Stimulated activated memory B cell treated with anti-CD40 and anti-IgM and Interleukin-4, amounts not matched to agents 10 μg/mL and 1 μg/mL and 100 μg/mL, for 72 hours (primary cell): Measurements from ENCODE around the gene NPHP4.
"Not testable (repeated sequence)": the region's sequence is repeated elsewhere in the genome, so short reads cannot be mapped to it uniquely, and the experiment has no call there.

Experiments
- ATAC-seq: fragments of 150-1000 bp; cut with Tn5 transposase; 2 replicates; pipeline ENCODE4 v1.10.0; 2021
- H3K27ac Mint-ChIP-seq: one replicate; pipeline ENCODE4 v1.8.0; 2022; ENCODE audit warnings: mild to moderate bottlenecking, mixed read lengths
- H3K27me3 Mint-ChIP-seq: one replicate; pipeline ENCODE4 v1.8.0; 2022; ENCODE audit warnings: mixed read lengths
- H3K36me3 Mint-ChIP-seq: one replicate; pipeline ENCODE4 v1.8.0; 2022; ENCODE audit warnings: mixed read lengths
- H3K4me1 Mint-ChIP-seq: one replicate; pipeline ENCODE4 v1.8.0; 2022; ENCODE audit warnings: mixed read lengths
- H3K4me3 Mint-ChIP-seq: one replicate; pipeline ENCODE4 v1.8.0; 2022; ENCODE audit warnings: mild to moderate bottlenecking, moderate library complexity, mixed read lengths
- H3K9me3 Mint-ChIP-seq: one replicate; pipeline ENCODE4 v1.8.0; 2022; ENCODE audit warnings: mixed read lengths

The NPHP4 gene

GRCh38 chr1:5934058-5934884 is 58.0 kb downstream of the NPHP4 start:
- H3K9me3 Mint-ChIP-seq: no peaks in the 10 kb centered on the region
- no peaks in the 10 kb centered on the region for H3K27me3 Mint-ChIP-seq
- H3K4me3 Mint-ChIP-seq: no peak overlapping the region
- H3K27ac Mint-ChIP-seq: no peak overlapping the region
- H3K36me3 Mint-ChIP-seq: peaks cover 48% of the 10 kb centered on the region
- H3K4me1 Mint-ChIP-seq: no peaks in the 10 kb centered on the region
- no peak for ATAC-seq

- ATAC-seq: no peak
- Mint-ChIP-seq H3K27ac (no peak overlapping the region), H3K27me3 (no peaks in the 10 kb centered on the region)
These were observed 58.6 kb downstream of the NPHP4 start for GRCh38 chr1:5933676-5934057.

GRCh38 chr1:5933050-5933449 is 59.2 kb downstream of the NPHP4 start:
- no peak for ATAC-seq
- Mint-ChIP-seq H3K27ac (no peak overlapping the region), H3K4me3 (no peak overlapping the region), H3K9me3 (no peaks in the 10 kb centered on the region), H3K27me3 (no peaks in the 10 kb centered on the region), H3K4me1 (no peaks in the 10 kb centered on the region), H3K36me3 (peaks cover 49% of the 10 kb centered on the region)

More at GRCh38 chr1:5933676-5934057, 58.6 kb downstream of the NPHP4 start:
- peaks cover 48% of the 10 kb centered on the region for H3K36me3 Mint-ChIP-seq
- no peaks in the 10 kb centered on the region for H3K9me3 Mint-ChIP-seq
- H3K4me1 Mint-ChIP-seq: no peaks in the 10 kb centered on the region
- H3K4me3 Mint-ChIP-seq: no peak overlapping the region

GRCh38 chr1:5928714-5929400 is 63.4 kb downstream of the NPHP4 start:
- Mint-ChIP-seq H3K4me3 (no peak overlapping the region), H3K27me3 (no peaks in the 10 kb centered on the region), H3K4me1 (no peaks in the 10 kb centered on the region), H3K9me3 (no peaks in the 10 kb centered on the region), H3K27ac (no peak overlapping the region), H3K36me3 (peaks cover 57% of the 10 kb centered on the region)
- ATAC-seq: no peak

GRCh38 chr1:5927506-5928370 is 64.5 kb downstream of the NPHP4 start:
- no peak overlapping the region for H3K4me3 Mint-ChIP-seq
- ATAC-seq: no peak
- peaks cover 59% of the 10 kb centered on the region for H3K36me3 Mint-ChIP-seq
- no peaks in the 10 kb centered on the region for H3K9me3 Mint-ChIP-seq
- no peaks in the 10 kb centered on the region for H3K27me3 Mint-ChIP-seq
- no peak overlapping the region for H3K27ac Mint-ChIP-seq
- no peaks in the 10 kb centered on the region for H3K4me1 Mint-ChIP-seq

GRCh38 chr1:5926686-5927435 is 65.4 kb downstream of the NPHP4 start:
- H3K4me1 Mint-ChIP-seq: no peaks in the 10 kb centered on the region
- peak; percentile 20 for ATAC-seq
- H3K36me3 Mint-ChIP-seq: peaks cover 50% of the 10 kb centered on the region
- no peaks in the 10 kb centered on the region for H3K9me3 Mint-ChIP-seq
- no peak overlapping the region for H3K27ac Mint-ChIP-seq
- no peaks in the 10 kb centered on the region for H3K27me3 Mint-ChIP-seq
- H3K4me3 Mint-ChIP-seq: no peak overlapping the region

- not testable (repeated sequence) for H3K4me3 Mint-ChIP-seq
These were observed 69.4 kb downstream of the NPHP4 start for GRCh38 chr1:5922700-5923330.

GRCh38 chr1:5921671-5922070 is 70.6 kb downstream of the NPHP4 start:
- H3K36me3 Mint-ChIP-seq: peaks cover 23% of the 10 kb centered on the region
- no peaks in the 10 kb centered on the region for H3K4me1 Mint-ChIP-seq
- no peaks in the 10 kb centered on the region for H3K9me3 Mint-ChIP-seq
- ATAC-seq: no peak
- no peak overlapping the region for H3K27ac Mint-ChIP-seq
- no peaks in the 10 kb centered on the region for H3K27me3 Mint-ChIP-seq
- no peak overlapping the region for H3K4me3 Mint-ChIP-seq

More at GRCh38 chr1:5922700-5923330, 69.4 kb downstream of the NPHP4 start:
- not testable (repeated sequence) for H3K27ac Mint-ChIP-seq, H3K4me1 Mint-ChIP-seq, ATAC-seq, H3K27me3 Mint-ChIP-seq, H3K9me3 Mint-ChIP-seq
- peaks cover 33% of the 10 kb centered on the region for H3K36me3 Mint-ChIP-seq

GRCh38 chr1:5921129-5921528 is 71.1 kb downstream of the NPHP4 start:
- peaks cover under 1% of the 10 kb centered on the region for H3K4me1 Mint-ChIP-seq

GRCh38 chr1:5920201-5920600 is 72.0 kb downstream of the NPHP4 start:
- Mint-ChIP-seq H3K36me3 (peaks cover 14% of the 10 kb centered on the region), H3K4me1 (peaks cover 6% of the 10 kb centered on the region), H3K27ac (no peak overlapping the region), H3K27me3 (no peaks in the 10 kb centered on the region), H3K4me3 (no peak overlapping the region), H3K9me3 (no peaks in the 10 kb centered on the region)
- no peak for ATAC-seq

More at GRCh38 chr1:5921129-5921528, 71.1 kb downstream of the NPHP4 start:
- Mint-ChIP-seq H3K9me3 (no peaks in the 10 kb centered on the region), H3K27ac (no peak overlapping the region), H3K27me3 (no peaks in the 10 kb centered on the region), H3K4me3 (no peak overlapping the region), H3K36me3 (peaks cover 19% of the 10 kb centered on the region)
- ATAC-seq: no peak

- Mint-ChIP-seq H3K4me1 (peaks cover 6% of the 10 kb centered on the region), H3K27ac (no peak overlapping the region), H3K9me3 (no peaks in the 10 kb centered on the region), H3K27me3 (no peaks in the 10 kb centered on the region), H3K4me3 (no peak overlapping the region), H3K36me3 (peaks cover 4% of the 10 kb centered on the region)
- no peak for ATAC-seq
These were observed 74.0 kb downstream of the NPHP4 start for GRCh38 chr1:5918275-5918649.

- Mint-ChIP-seq H3K27ac (no peak overlapping the region), H3K4me3 (no peak overlapping the region), H3K27me3 (no peaks in the 10 kb centered on the region), H3K36me3 (no peaks in the 10 kb centered on the region), H3K9me3 (no peaks in the 10 kb centered on the region), H3K4me1 (peaks cover 6% of the 10 kb centered on the region)
- no peak for ATAC-seq
These were observed 74.5 kb downstream of the NPHP4 start for GRCh38 chr1:5917591-5918274.

- no peaks in the 10 kb centered on the region for H3K27me3 Mint-ChIP-seq
- no peak overlapping the region for H3K27ac Mint-ChIP-seq
- peaks cover 6% of the 10 kb centered on the region for H3K4me1 Mint-ChIP-seq
- no peak for ATAC-seq
- no peaks in the 10 kb centered on the region for H3K9me3 Mint-ChIP-seq
- no peak overlapping the region for H3K4me3 Mint-ChIP-seq
- no peaks in the 10 kb centered on the region for H3K36me3 Mint-ChIP-seq
These were observed 75.0 kb downstream of the NPHP4 start for GRCh38 chr1:5917281-5917590.
